Stimulated activated CD4-positive, alpha-beta T cell treated with anti-CD3 and anti-CD28 coated beads, Interleukin-2, amount 100 ng/mL, for 48 hours (primary cell): Measurements from ENCODE around the gene EYA4.

Source experiments
- DNase-seq, 2 donors: peaks; one replicate each; pipeline ENCODE4 v3.0.0-alpha.2; 2020

EYA4 gene

DNA sequence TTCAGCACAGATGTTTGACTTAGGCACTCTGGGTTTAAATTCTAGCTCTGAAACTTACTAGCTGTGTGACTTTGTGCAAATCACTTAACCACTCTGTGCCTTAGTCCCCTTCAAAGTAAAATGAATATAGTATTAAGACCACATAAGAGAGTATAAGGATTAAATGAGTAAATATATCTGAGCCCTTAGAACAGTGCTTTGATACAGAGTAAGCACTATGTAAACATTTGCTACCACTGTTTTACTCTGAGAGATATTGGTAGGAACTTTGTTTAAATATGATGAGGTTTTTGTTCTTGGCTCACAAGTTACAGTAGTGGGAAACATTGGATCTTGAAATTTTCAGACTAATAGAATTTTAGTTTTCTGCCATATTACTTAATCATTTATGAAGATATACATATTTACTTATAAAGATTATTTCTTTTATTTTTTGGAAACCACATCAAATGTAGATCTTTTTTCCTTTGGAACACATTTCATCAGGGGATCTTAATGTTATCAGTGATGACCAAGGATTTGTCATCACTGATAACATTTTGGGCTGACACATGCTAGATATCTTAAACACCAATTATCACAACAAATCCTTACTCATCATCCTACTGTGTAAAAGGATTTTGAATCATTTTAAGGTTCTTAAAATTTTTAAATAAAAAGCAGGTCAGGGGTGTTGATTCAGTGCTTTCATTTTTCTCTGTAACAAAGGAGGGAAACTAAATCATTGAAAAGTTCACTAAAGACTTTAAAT, 226.2 kb downstream of the EYA4 start:
- no peak for DNase-seq

DNA sequence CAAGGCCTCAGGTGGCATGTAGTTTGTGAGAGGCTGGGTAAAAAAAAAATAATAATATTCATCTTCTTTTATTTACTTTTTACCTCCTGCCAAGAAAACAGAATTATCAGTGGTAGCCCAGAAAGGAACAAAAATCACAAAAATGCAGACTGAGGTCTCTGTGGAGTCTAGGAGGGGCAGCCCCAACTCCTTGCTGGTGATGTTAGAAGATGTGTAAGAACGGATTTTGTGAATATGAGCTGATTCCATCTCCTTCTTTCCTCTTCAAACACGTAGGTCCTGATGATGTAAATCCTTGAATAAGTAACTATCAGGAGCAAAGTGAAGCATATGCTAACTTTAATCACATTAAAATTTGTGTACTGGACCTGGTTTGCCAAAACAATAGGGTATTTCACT, 226.8 kb downstream of the EYA4 start:
- no peak for DNase-seq

DNA sequence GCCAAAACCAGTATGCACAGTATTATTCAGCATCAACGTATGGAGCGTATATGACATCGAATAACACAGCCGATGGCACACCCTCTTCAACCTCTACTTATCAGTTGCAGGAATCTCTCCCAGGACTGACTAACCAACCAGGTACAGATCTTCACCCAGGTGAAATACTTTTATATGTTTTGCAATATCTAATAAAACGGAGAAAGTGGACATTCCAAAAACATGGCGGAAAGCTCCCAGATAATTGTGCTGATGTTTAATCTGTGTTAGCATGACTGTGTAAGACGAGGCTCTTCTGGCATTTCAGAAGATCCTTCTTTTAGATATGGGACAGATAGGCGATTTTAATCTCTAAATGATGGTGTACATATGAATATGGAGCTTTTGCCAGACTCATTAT, 227.4 kb downstream of the EYA4 start:
- no peak for DNase-seq

DNA sequence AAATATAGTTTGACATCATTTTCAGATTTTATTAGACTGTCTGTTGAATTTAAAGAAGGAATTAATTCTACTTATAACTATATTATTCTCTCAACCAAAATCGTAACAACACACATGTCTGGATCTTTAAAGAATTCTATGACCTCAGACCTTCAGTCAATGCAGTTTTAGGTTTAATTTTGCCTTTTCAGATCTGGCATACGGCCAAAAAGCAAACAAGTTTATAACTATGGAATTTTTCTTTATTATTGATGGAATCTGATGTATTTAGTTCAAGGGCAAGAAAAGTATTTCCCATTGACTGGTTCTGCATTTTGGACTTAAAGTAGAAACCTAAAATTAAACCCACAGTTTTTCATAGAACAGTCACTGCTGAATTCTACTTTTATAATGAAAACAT, 233.4 kb downstream of the EYA4 start:
- DNase-seq = no peak

DNA sequence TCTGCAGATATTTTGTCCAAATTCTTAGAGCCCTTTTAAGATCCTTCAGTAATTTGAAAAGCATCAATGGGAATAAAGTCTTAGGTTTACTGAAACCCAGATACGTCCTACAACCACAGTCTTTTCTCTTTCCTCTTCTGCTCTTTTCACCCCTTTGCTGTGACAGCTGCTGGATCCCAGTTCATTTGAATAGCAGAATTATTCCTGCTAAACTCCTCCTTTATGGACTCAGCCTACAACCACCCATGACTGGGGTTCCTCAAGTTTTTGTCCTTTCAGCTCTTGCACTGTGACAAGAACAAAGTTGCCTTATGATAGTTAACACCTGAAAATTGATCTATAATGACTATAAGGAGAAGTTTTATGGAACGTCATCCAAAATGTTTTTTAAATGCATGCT, 237.5 kb downstream of the EYA4 start:
- no peak for DNase-seq

DNA sequence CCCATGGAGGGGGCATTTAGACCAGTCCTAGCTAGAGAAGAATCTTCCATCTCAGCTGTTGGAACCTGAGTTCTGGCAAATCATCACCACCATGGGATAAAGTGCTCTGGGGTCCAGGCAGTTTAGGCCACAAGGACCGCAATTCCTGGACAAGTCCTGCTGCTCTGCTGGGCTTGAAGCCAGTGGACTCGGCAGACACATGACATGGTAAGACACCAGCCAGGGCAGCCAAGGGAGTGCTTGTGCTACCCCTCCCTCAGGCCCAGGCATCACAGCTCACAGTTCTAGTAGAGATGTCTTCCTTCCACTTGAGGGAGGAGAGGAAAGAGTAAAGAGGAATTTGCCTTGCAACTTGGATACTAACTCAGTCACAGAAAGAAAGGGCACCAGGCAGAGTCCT, 246.0 kb downstream of the EYA4 start:
- no peak for DNase-seq

DNA sequence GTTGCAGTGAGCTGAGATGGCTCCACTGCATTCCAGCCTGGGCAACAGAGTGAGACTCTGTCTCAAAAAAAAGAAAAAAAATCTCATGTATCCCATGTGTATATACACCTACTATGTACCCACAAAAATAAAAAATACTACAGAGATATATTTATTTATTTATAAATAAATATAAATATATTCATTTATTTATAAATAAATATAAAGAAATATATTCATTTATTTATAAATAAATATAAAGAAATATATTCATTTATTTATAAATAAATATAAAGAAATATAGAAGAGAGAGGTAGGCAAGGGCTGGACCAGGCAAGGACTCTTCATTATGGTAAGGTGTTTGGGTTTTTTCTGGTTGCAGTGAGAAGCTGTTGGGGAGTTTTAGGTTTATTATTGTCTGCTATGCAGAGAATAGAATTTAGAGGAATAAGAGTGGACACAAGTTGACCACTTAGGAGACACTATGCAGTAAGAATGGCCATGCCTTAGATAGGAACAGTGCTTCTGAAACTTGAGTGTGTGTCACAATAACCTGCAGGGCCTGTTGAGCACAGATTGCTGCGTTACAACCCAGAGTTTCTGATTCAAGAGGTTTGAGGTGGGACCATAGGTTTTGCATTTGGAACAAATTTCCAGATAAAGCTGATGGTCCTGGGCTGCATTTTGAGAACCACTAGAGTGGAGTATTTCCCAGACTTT, 254.2 kb downstream of the EYA4 start:
- DNase-seq = no peak

DNA sequence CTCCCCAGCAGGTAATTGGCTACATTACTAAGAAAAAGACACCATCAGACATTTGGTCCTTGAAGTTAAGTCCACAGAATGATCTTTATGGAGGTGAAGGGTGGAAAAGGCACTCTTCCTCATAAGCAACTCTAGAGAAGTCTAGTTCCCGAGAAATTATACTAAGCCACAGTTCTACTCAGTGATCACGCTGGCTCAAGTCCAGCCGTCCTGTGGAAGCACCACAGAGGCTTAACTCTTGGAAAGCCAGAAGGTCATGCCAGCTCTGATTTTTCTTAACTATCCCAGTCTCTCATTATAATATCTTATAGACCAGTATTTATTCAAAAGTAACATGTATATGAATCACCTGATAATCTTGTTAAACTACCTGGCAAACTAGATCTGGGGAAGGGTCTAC, 258.5 kb downstream of the EYA4 start:
- no peak for DNase-seq

DNA sequence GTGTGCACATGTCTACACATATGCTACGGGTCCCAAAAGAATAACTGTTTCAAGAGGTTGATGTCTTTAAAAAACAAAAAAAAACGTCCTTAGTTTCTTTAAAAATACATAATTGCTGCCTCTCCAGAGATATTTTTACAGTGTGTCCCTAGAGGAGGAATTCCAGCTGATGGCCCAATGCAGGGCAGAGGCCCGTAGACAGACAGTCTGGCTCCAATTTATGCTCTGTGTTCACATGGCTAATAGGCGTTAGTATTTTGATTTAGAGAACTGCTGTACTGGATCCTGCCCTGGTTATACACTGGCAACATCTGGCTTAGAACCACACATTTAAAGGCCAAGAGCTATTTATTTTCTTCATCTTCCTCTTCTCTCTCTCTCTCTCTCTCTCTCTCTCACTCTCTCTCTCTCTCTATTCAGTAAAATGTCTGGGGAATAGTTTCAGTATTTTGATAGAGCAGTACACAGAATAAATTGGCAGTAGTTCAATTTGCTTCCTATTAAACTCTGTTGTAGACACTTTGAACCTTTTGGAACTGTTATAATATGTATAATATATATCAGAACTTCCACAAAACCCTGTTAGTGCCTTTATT, 260.6 kb downstream of the EYA4 start:
- no peak for DNase-seq

DNA sequence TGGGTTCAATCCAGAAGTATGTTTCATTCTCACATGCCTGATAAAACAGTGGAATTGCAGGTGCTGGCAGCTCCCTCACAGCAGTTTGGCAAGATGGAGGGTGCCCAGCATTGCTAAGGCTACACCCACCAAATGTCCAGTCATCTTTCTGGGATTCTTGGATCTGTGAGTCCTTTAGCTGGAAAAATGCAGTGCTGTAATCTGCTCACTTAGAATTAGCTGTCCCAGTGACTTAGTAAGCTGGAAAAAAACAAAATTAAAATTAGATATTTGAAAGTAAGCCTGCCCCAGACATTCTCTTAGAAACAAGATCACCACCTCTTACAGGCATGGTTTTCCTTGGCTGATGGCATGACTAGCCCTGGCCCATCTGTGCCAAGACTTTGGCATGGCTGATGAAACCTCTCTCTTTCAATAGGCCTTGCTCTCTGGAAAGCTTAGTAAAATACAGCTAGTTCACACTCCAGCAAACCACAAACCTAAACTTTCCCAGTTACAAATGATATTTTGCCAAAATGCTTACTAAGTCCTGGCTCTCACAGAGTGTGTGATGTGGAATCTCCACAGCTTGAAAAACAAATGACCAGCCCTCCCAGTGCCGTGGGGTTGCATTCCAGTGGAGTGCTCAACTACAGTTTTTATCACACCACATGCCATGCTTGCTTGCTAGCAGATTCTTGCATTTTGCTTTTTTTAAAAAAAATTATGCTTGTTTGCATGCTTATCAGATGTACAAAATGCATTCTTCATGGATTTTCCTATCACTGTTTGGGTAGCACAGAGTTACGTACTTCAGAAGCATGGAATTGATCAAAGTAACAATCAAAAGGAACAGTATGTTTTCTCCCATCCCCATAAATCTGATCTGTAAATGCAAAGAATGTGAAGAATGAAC, 261.5 kb downstream of the EYA4 start:
- no peak for DNase-seq

DNA sequence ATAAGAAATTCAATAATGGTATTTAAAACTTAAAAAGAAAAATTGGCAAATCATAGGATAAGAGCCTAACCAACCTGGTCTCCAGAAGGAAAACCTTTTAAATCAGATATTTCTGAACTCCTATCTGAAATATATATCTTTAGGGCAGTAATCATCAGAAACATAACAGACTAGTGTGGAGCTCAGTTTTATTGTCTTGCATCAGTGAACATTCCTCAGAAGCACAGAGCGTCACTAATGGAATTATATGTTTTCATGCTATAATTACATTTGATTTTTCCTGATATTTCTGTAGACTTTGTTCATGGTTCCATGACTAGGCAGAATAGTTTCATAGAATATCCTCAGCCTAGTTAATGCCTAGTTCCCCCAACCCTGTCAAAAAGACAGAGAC, 262.2 kb downstream of the EYA4 start:
- no peak for DNase-seq

DNA sequence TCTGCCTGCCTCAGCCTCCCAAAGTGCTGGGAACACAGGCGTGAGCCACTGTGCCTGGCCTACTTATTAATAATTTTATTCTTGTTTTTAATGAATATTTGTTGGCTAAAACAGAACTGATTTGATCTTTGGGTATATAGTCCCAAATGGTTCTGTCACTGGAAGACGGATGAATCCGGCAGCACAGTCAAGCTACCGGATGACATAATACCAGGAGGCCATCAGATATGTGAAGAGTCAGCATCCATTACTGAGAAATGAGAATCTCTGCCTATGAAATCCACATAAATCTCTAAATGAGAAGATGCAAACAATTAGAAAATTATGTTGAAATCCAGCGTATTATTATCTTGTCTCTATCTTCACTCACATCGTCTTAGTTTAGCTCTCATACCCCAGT, 263.0 kb downstream of the EYA4 start:
- DNase-seq = no peak

DNA sequence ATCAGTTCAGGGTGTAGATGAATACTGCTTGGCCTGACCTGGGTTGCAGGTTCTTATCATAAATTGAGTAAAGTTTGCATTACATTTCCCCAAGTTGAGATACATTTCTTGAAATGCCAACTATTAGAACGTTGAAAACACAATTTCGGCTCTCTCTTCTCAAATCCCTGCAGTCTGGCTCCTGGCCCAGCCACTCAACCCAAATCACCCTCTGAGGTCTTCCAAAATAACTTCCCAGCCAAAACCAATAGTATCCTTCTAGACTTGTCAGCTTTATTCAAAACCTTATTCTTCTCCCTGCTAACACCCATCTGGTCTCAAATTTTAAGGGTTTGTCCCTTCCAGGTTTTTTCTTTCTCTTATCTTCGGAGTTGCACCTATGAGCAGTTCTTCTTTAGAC, 263.6 kb downstream of the EYA4 start:
- DNase-seq = no peak

DNA sequence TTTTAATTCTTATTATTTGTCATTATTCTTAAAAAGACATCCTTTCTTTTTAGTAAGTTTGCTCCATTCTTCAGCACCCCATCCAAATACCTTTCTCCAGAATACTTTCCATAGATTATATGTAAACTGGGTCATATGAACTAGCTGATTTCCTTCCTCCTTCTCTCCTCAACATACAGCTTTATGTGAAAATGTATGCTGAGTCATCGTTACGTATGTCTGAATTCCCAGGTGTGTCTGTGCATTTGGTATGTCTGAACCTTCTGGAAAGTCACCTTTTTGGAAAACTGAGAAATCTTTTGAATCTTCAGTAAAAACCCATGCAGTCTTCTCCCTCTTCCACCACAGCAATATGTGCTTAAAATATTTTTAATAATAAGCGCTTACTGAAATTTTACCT, 264.5 kb downstream of the EYA4 start:
- no peak for DNase-seq

DNA sequence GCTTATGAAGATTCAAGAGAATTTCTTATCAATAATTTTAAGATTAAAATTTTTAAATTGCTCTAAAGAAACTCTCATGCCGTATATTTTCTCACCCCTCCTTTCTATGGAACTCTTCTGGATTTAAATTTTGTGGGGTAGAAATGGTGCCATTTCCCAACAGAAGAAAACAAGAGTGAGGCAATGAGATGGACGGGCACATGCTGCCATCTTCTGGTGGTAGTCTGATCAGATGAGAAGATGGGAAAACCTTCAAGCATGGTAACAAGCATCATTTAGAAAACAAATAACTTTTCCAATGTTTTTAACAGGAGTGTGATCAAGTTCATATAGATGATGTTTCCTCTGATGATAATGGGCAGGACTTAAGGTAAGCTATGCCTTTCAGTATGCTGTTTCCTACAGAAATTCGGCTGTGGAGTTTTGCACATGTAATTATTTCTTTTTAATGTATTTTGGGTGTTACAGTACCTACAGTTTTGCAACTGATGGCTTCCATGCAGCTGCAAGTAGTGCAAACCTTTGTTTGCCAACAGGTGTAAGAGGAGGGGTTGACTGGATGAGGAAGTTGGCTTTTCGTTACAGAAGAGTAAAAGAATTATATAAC, 271.4 kb downstream of the EYA4 start:
- DNase-seq = peak; percentile 4 to 10

DNA sequence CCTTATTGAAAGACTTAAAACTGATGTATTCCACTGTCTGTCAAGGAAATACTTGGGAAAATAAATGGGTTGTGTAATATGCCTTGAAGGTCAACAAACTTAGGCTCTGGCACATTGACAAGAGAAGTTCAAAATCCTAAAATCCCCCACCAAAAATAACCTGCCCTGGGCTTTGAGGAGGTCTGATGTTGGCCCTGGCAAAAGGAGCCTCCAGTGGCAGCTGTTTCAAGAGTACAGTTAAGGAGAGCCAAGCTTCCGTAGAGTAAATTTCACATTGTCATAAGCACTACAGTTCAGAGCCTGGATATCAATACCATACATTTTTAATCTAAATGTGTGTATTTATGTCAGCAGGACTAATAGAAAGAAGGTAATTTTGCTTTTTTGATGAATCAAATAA, 282.7 kb downstream of the EYA4 start:
- no peak for DNase-seq

DNA sequence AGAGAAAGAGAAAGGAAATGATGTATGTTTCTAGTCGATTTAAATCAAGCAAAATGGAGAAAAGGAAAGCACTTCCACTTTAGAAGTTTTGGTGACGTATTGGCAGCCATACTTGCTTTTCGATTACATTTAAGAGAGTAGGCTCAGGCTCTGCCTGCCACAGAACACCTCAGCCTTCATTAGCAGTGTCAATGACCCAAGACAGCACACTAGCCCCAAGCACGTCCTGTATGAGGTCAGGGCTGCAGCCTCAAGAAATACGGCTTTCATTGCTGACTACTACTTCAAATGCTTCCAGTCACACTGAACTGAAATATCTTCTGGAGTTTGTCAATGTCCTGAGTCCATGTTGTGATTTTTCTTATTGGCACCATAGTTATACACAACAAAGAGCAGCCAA, 285.3 kb downstream of the EYA4 start:
- DNase-seq = no peak

DNA sequence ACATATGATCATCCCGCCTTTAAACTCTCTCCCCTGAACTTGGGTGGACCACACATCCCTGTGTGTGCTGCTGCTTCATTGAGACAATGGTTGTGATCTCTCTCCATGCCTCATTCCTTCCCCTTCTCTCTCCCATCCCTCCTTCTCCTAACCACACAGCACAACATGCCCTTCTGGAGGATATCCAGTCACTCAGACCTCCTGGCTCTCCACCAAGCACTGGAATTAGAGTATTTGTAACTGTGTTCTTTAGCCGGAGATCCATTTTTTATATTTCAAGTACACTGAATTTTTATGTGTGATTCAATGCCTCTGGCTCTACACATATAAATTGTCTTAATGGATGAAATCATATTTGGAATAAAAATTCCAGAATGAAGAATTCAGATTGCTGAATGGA, 287.4 kb downstream of the EYA4 start:
- DNase-seq = no peak

DNA sequence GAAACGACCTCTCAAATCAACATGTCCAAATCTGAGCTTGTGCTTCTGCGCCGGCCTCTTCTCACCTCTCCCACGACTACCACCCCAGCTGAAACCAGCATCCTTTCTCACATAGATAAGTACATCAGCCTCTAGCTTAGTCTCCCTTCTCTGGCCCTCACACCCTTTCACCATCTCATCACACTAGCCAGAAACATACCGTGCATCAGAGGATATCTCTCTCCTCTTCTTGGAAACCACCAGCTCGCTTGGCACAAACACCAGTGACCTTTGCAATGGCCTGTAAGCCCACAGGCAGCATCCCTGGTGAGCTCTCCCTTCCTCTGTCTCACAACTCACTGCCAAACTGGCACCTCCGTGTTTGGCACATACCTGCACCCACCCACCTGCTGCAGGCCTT, 291.8 kb downstream of the EYA4 start:
- DNase-seq = no peak

DNA sequence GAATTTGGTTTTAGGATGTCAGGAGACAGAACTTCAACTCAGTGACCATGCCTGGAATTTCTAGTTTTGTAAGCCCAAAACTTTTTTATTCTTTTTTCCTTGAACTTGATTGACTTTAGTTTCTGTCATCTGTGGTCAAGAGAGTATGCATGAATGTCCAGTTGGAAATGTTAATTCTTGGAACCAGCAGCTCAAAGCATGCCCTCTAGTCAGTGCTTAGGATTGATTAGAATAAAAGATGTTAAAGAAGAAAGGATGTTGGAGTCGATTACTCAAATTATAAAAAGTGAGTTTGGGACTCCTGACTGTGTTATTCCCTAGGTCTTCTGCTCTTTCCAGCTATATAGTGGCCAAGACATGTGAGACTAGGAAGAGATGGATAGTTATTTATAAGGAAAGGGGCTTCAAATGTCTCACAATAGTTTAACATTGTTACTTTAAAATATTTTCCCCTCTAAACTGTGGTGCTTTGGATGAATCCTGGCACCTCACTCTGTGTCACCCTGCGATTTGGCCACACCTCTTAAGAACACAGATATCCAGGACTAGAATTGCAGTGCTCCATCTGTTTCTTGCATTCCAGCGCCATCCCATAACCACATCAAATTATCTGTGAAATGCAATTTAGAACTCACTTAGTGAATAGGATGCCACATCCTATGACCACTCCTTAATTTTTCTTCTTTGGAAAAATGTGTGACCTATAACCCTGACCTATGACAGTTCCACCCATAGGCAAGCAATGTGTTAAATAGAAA, 298.5 kb downstream of the EYA4 start:
- no peak for DNase-seq

DNA sequence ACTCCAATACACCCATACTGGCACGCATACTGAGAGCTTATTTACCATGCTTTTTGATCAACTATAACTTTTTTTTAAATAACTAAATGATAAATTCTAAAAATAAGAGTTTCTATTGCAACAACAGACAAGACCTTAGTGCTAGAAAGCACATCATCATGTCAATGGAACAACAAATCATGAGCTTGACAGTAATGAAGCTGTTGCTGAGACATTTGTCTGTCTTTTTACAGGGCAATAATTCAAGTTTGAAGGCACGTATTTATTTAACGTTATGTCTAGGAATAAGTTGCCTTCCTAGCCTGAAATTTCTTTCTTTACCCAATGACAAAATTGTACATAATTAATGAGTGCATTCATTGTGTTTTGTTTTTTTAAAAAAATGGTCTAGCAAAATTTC, 299.2 kb downstream of the EYA4 start:
- no peak for DNase-seq

DNA sequence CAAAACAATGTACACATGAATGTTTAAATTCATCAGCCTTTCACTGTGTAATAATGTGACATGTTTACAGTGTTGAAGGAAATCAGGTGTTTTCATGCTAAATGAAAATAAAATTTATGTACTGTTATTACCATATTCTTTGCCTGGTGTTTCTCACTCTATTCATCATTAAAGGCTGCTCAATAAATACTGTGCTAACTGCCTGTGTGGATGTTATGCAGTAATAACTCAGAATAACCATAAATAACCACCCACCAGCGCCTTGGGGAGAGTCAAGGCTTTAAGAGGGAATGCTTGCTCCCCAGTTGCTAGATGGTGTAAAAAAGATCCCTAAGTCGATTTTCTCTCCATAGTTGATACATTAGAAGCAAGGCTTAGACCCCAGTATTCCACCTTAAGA, 299.9 kb downstream of the EYA4 start:
- DNase-seq = no peak
